ENCODE measurements around the gene RAB42. TPM values are rescaled to one million over a fixed set of nuclear protein-coding genes. Genes with fewer than 3 reads are reported as not detected.

RAB42 gene
- total and polyA plus RNA-seq, 2 experiments from 2014 or later: 2.4 to 2.5 TPM

DNA sequence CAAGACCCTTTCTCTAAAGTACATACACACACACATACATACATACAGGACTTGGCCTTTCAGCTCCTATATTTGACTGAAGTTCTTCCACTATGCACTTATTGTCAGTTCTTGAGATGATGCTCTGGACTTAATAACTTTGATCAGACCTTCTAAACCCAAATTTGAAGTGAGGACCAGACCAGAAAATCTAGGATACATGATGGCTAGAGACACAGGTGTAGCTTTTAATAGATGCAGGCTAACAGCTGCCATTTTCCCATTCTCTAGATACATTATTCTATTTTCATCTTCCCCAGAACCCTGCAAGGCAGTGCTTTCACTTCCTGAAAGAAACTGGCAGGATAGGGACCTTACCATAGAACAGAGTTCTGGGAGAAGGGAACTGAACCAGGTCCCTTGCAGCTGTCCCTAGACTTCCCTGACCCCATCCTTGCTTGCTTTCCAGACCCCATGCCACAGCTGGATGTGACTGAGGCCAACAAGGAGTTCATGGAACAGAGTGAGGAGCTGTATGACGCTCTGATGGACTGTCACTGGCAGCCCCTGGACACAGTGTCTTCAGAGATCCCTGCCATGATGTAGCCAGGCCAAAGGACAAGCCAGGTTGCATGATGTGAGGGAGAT, 14.9 kb upstream of the RAB42 start:
- Histone ChIP-seq H4K20me1 (ENCODE audit: insufficient read depth) (peaks cover 13% of the 10 kb centered on the region; the same call in 1 of the 2 replicates), H3K36me3 (ENCODE audit: low read depth) (peaks cover 29% of the 10 kb centered on the region), H3K4me1 (ENCODE audit: insufficient read depth) (peaks cover 11% of the 10 kb centered on the region), H3K9me3 (ENCODE audit: low read depth) (no peaks in the 10 kb centered on the region), H3K79me2 (ENCODE audit: insufficient read depth) (peaks cover 29% of the 10 kb centered on the region), H2AFZ (no peak overlapping the region), H3K4me2 (ENCODE audit: unreplicated experiment) (no peak overlapping the region), H3K27me3 (replicated peaks; ENCODE audit: insufficient read depth) (no peaks in the 10 kb centered on the region), H3K4me3 (no peak overlapping the region), H3F3A (ENCODE audit: insufficient read depth) (peaks cover 56% of the 10 kb centered on the region), H3K9me2 (ENCODE audit: insufficient read depth) (no peaks in the 10 kb centered on the region), H3K9ac (no peak overlapping the region), H3K27ac (no peak overlapping the region)
- WGBS, 2 experiments (ENCODE audit: low coverage in 1 of 2, low lambda C conversion rate in 2 of 2, missing lambda C conversion rate in 2 of 2): 100% methylated on average over 1 of the region's 1 CpG
- in situ Hi-C loops (cut with MboI): no loop called here
- DNase-seq: peak; percentile 9
- no peak for TF ChIP-seq EZH2phosphoT487 (IDR thresholded peaks at IDR 0.05; ENCODE audit: insufficient read depth, low read depth)
- no peak for TF ChIP-seq EZH2 (IDR thresholded peaks at IDR 0.05; ENCODE audit: insufficient read depth, poor library complexity, severe bottlenecking)

- no peaks in the 10 kb centered on the region for H3K9me3 ChIP-seq (ENCODE audit: low read depth)
- peaks cover 29% of the 10 kb centered on the region for H3K79me2 ChIP-seq (ENCODE audit: insufficient read depth)
- H3K9ac ChIP-seq: no peak overlapping the region
- no peaks in the 10 kb centered on the region for H3K9me2 ChIP-seq (ENCODE audit: insufficient read depth)
- no peak overlapping the region for H3K4me3 ChIP-seq
- H3K27me3 ChIP-seq (replicated peaks; ENCODE audit: insufficient read depth): no peaks in the 10 kb centered on the region
- H3K36me3 ChIP-seq (ENCODE audit: low read depth): peaks cover 29% of the 10 kb centered on the region
- H3K27ac ChIP-seq: no peak overlapping the region
- no peak overlapping the region for H3K4me2 ChIP-seq (ENCODE audit: unreplicated experiment)
- peaks cover 13% of the 10 kb centered on the region; the same call in 1 of the 2 replicates for H4K20me1 ChIP-seq (ENCODE audit: insufficient read depth)
- TF ChIP-seq EZH2phosphoT487 (IDR thresholded peaks at IDR 0.05; ENCODE audit: insufficient read depth, low read depth) (no peak), EZH2 (IDR thresholded peaks at IDR 0.05; ENCODE audit: insufficient read depth, poor library complexity, severe bottlenecking) (no peak)
- no peak overlapping the region for H2AFZ ChIP-seq
- in situ Hi-C loops (cut with MboI): no loop called here
- DNase-seq: no peak
- peaks cover 8% of the 10 kb centered on the region; the same call in 1 of the 2 replicates for H3K4me1 ChIP-seq (ENCODE audit: insufficient read depth)
- 68% methylated on average over 6 of the region's 6 CpGs for WGBS, 2 experiments (ENCODE audit: low coverage in 1 of 2, low lambda C conversion rate in 2 of 2, missing lambda C conversion rate in 2 of 2)
- peaks cover 55% of the 10 kb centered on the region for H3F3A ChIP-seq (ENCODE audit: insufficient read depth)
These were observed 14.1 kb upstream of the RAB42 start for GRCh38 chr1:28577738-28578536.

DNA sequence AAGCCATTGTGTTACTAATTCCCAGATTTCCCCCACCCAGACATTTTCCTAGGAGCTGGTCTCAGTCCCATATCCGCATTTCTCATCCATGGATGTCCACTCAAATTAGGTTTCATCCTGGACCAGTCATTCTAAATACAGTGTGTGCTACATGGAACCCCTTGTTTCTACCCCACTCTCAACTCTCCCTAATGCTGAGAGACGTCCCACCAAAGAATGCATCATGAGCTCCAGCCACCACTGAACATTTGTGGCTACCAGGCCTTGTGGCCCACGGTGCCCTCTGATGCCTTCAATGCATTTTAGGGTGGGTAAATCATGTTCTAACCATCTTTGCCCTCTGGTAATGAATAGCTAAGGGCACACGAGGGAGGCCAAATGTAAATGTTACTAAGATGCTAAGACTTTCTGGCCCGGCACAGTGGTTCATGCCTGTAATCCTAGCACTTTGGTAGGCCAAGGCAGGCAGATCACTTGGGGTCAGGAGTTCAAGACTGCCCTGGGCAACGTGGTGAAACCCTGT, 13.3 kb upstream of the RAB42 start:
- no peak overlapping the region for H2AFZ ChIP-seq
- H3K4me1 ChIP-seq (ENCODE audit: insufficient read depth): peaks cover 8% of the 10 kb centered on the region; the same call in 1 of the 2 replicates
- WGBS, 2 experiments (ENCODE audit: low coverage in 1 of 2, low lambda C conversion rate in 2 of 2, missing lambda C conversion rate in 2 of 2): 71 to 72% methylated on average over 6 of the region's 6 CpGs
- no peak overlapping the region for H3K4me2 ChIP-seq (ENCODE audit: unreplicated experiment)
- H3K27me3 ChIP-seq (replicated peaks; ENCODE audit: insufficient read depth): no peaks in the 10 kb centered on the region
- peak overlapping the region; percentile 4; the same call in 1 of the 2 replicates for H3K27ac ChIP-seq
- TF ChIP-seq EZH2 (IDR thresholded peaks at IDR 0.05; ENCODE audit: insufficient read depth, poor library complexity, severe bottlenecking): no peak
- no peak for TF ChIP-seq EZH2phosphoT487 (IDR thresholded peaks at IDR 0.05; ENCODE audit: insufficient read depth, low read depth)
- H3K9me2 ChIP-seq (ENCODE audit: insufficient read depth): no peaks in the 10 kb centered on the region
- in situ Hi-C loops (cut with MboI): no loop called here
- H3K4me3 ChIP-seq: no peak overlapping the region
- no peak for DNase-seq
- H3K79me2 ChIP-seq (ENCODE audit: insufficient read depth): peaks cover 29% of the 10 kb centered on the region
- H3K36me3 ChIP-seq (ENCODE audit: low read depth): peaks cover 29% of the 10 kb centered on the region
- H4K20me1 ChIP-seq (ENCODE audit: insufficient read depth): peaks cover 13% of the 10 kb centered on the region; the same call in 1 of the 2 replicates
- H3K9me3 ChIP-seq (ENCODE audit: low read depth): no peaks in the 10 kb centered on the region
- peaks cover 55% of the 10 kb centered on the region for H3F3A ChIP-seq (ENCODE audit: insufficient read depth)
- H3K9ac ChIP-seq: 0 out of 2 replicates have a peak overlapping the region, but pooled peaks have one; percentile 92

DNA sequence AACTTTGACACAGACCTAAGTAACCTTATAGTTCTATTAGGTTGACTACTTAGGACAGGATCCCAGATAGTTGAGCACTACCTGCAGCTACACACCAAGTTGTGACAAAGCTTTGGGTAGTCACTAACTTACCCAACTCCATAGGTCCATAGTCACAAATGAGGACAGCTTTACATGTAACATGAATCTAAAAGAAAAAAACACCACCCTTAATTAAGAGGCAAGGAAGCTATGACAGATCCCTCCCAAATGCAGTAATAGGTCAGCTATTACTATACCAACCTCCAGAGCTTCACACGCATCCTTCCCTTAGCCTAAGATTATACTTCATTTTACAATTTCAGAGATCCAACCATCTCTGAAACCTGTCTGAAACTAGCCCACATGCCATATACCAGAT, 12.7 kb upstream of the RAB42 start:
- Histone ChIP-seq H2AFZ (no peak overlapping the region), H3K27ac (peak overlapping the region; percentile 23), H3K27me3 (replicated peaks; ENCODE audit: insufficient read depth) (no peaks in the 10 kb centered on the region), H3K36me3 (ENCODE audit: low read depth) (peaks cover 29% of the 10 kb centered on the region), H3K4me3 (peak overlapping the region; percentile 99), H3K9me3 (ENCODE audit: low read depth) (no peaks in the 10 kb centered on the region), H3K9me2 (ENCODE audit: insufficient read depth) (no peaks in the 10 kb centered on the region), H3K4me2 (ENCODE audit: unreplicated experiment) (peak overlapping the region; percentile 97), H3K9ac (peak overlapping the region; percentile 92), H3K4me1 (ENCODE audit: insufficient read depth) (peaks cover 8% of the 10 kb centered on the region; the same call in 1 of the 2 replicates), H3K79me2 (ENCODE audit: insufficient read depth) (peaks cover 29% of the 10 kb centered on the region), H3F3A (ENCODE audit: insufficient read depth) (peaks cover 51% of the 10 kb centered on the region), H4K20me1 (ENCODE audit: insufficient read depth) (peaks cover 13% of the 10 kb centered on the region; the same call in 1 of the 2 replicates)
- in situ Hi-C loops (cut with MboI): no loop called here
- no peak for TF ChIP-seq EZH2 (IDR thresholded peaks at IDR 0.05; ENCODE audit: insufficient read depth, poor library complexity, severe bottlenecking)
- no peak for TF ChIP-seq EZH2phosphoT487 (IDR thresholded peaks at IDR 0.05; ENCODE audit: insufficient read depth, low read depth)
- whole genome bisulfite sequencing, 2 experiments (ENCODE audit: low coverage in 1 of 2, low lambda C conversion rate in 2 of 2, missing lambda C conversion rate in 2 of 2): 68 to 72% methylated on average over 1 of the region's 1 CpG
- peak; percentile 48 for DNase-seq
